GM12878 (cell line): Measurements from ENCODE around the gene GALNT15.

ENCODE experiments used
- CHD1 ChIP-seq: IDR thresholded peaks from 2 replicates; pipeline ENCODE4 v1.6.1; 2012; ENCODE audit warnings: low read depth, low read length, improper control_type of control experiment
- CTCF ChIP-seq, 3 experiments: IDR thresholded peaks in 2 of 3; conservative IDR thresholded peaks in 1 of 3; 2 replicates each; pipeline ENCODE4 v1.5.1; 2011; ENCODE audit warnings: low read depth in 3 of 3, low read length in 3 of 3, mild to moderate bottlenecking in 3 of 3, control low read depth in 2 of 3, moderate library complexity in 2 of 3, inconsistent platforms in 1 of 3, mixed read lengths in 1 of 3; ENCODE audit not compliant: control insufficient read depth in 2 of 3, insufficient read depth in 1 of 3; ENCODE audit errors: extremely low read depth in 1 of 3
- EGR1 ChIP-seq, 2 experiments: IDR thresholded peaks; 1 replicate in 1 of 2; 2 replicates in 1 of 2; pipeline ENCODE4 v1.6.1; 2011 to 2012; ENCODE audit warnings: low read depth in 2 of 2, low read length in 2 of 2, borderline replicate concordance in 1 of 2, mild to moderate bottlenecking in 1 of 2, moderate library complexity in 1 of 2
- EP300 ChIP-seq, 2 experiments: fragments of 150-350 bp in 1 of 2; IDR thresholded peaks; 2 replicates each; pipeline ENCODE4 v1.6.1; 2011 to 2012; ENCODE audit warnings: low read depth in 2 of 2, low read length in 2 of 2, borderline replicate concordance in 1 of 2, improper control_type of control experiment in 1 of 2, inconsistent platforms in 1 of 2; ENCODE audit not compliant: control insufficient read depth in 1 of 2
- FOXM1 ChIP-seq: IDR thresholded peaks from 2 replicates; pipeline ENCODE4 v1.6.1; 2012; ENCODE audit warnings: low read depth, mild to moderate bottlenecking, inconsistent platforms, low read length, moderate library complexity
- JUNB ChIP-seq: IDR thresholded peaks from 2 replicates; pipeline ENCODE4 v1.6.1; 2016; ENCODE audit warnings: antibody characterized with exemption, mild to moderate bottlenecking
- MYC ChIP-seq: IDR thresholded peaks from 2 replicates; pipeline ENCODE4 v1.6.1; 2011; ENCODE audit warnings: mild to moderate bottlenecking, low read length, moderate library complexity, inconsistent platforms; ENCODE audit not compliant: insufficient read depth, insufficient replicate concordance, insufficient read length, severe bottlenecking
- POLR2A ChIP-seq: IDR thresholded peaks from 2 replicates; pipeline ENCODE4 v1.6.1; 2011; ENCODE audit warnings: low read depth, mild to moderate bottlenecking, low read length
- POLR2AphosphoS5 ChIP-seq: IDR thresholded peaks from 2 replicates; pipeline ENCODE4 v1.6.1; 2011; ENCODE audit warnings: mild to moderate bottlenecking, low read length, inconsistent platforms
- RCOR1 ChIP-seq: conservative IDR thresholded peaks from 2 replicates; pipeline ENCODE4 v1.6.1; 2012; ENCODE audit warnings: low read depth, low read length, improper control_type of control experiment
- ZNF274 ChIP-seq: IDR thresholded peaks from one replicate; pipeline ENCODE4 v1.8.0; 2011; ENCODE audit not compliant: insufficient read length, insufficient read depth

DNA sequence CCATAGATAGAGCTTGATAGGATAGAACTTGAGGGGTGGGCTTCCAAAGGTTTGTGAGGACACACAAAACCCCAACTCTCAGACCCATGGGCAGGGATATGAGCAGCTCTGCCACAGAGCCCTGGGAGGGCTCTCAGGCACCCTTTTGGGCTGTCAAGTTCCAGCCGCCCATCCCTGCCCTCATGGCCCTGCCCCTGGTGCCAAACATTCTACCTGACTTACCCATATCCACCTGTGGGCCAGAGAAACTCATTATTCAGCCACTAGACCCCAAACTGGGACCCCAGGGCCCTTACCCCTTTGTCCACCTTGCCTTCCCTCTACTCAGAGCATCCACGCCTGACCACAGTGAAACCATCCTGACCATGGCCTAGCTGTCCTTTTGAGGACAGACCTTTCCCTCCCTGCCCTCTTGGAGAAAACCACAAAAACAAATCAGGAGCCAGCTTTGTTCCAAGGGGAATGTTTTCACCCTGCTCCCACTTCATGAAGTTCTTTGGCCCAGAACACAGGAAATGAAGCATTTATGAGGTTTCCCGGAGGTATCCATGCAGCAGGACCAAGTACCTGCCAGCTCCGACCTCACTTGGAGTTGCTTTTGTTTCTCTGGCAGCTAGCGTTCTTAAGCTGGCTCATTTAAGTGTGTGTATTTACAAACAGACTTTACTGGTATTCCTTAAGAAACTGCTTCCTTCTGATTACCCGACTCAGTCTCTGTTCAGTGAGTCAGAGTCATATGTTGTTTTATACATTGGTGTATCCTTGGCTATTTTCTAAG is 34.2 kb upstream of the GALNT15 start:
- TF ChIP-seq ZNF274 (no peak), CTCF (IDR thresholded peaks at IDR 0.05 in 2 of 3, conservative IDR thresholded peaks at IDR 0.05 in 1 of 3; ENCODE audit: control insufficient read depth in 2 of 3, extremely low read depth in 1 of 3, insufficient read depth in 1 of 3, low read depth in 3 of 3, low read length in 3 of 3) (no peak), CHD1 (no peak), POLR2AphosphoS5 (no peak), EP300 (IDR thresholded peaks at IDR 0.05; ENCODE audit: borderline replicate concordance in 1 of 2, control insufficient read depth in 1 of 2, low read depth in 2 of 2, low read length in 2 of 2) (no peak), RCOR1 (no peak), POLR2A (no peak), JUNB (no peak), FOXM1 (no peak), MYC (no peak), EGR1 (IDR thresholded peaks at IDR 0.05; ENCODE audit: borderline replicate concordance in 1 of 2, low read depth in 2 of 2, low read length in 2 of 2) (no peak)
